ENCODE measurements around the gene UBE3D.
"Not testable (repeated sequence)": the region's sequence is repeated elsewhere in the genome, so short reads cannot be mapped to it uniquely, and the experiment has no call there.

Gene UBE3D

DNA sequence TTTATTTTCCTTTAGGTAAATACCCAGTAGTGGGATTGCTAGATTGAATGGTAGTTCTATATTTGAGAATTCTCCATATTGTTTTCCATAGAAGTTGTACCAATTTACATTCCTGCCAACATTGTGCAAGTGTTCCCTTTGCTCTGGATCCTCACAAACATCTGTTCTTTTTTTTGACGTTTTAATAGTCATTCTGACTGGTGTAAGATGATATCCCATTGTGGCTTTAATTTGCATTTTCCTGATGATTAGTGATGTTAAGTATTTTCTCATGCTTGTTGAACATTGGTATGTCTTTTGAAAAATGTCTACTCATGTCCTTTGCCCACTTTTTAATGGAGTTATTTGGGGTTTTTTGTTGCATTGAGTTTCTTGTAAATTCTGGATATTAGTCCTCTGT lies 85.6 kb downstream of the UBE3D start:
- DNase-seq (ENCODE audit: low read depth in 3 of 3, low spot score in 1 of 3) = no peak

DNA sequence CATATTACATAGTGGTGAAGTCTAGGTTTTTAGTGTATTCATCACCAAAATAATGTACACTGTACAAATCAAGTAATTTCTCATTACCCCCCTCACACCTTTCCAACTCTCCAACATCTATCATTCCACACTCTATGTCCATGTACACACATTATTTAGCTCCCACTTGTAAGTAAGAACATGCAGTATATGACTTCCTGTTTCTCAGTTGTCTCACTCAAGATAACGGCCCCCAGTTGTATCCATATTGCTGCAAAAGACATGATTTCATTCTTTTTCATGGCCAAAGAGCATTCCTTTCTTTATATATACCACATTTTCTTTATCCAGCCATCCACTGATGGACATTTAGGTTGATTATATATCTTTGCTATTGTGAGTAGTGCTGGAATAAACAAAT lies 86.0 kb downstream of the UBE3D start:
- no peak for DNase-seq (ENCODE audit: low read depth in 3 of 3, low spot score in 1 of 3)

DNA sequence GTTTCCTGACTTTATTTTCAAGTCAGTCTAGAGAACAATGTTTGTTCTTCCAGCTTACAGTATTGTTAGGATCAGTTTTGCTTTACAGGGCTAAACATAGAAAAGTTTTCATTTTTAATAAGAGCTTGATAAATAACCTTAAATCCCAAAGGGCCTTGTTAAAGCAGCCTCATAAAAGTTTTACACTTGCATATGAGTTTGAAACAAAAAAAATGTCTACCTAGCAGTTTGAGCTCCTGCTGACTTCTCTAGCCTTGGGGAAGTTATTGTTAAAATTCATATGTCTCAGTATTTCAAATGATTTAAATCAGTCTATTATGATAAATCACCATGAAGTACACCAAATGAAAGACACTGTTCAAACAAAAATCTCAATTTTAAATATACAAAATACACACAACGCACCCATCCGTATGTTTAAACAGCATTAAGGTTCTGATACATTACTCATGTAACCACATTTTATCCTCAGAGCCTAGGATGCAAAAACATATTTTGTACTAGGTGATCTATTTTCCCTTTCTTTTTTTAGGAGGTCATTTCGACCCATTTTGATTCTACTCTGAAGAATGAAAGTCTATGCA lies 87.2 kb downstream of the UBE3D start:
- no peak for DNase-seq (ENCODE audit: low read depth in 3 of 3, low spot score in 1 of 3)

DNA sequence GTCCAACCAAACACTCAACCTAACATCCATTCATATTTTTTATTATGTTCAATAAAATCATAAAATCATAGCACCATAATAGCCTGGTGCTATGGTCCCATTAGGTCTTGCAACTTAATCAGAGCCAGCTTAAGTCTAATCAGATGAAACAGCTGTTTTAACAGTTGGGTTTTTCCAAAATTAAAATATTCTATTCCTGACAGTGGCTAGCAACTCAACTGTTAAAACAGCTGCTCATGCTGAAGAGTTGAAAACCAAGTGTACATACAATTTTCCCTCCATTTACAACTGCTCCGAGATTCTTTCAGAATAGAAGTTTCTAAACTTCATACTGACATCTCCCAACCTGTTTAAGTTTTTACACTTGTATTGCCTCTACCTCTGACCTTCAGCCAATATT lies 89.5 kb downstream of the UBE3D start:
- DNase-seq (ENCODE audit: low read depth in 3 of 3, low spot score in 1 of 3) = no peak

DNA sequence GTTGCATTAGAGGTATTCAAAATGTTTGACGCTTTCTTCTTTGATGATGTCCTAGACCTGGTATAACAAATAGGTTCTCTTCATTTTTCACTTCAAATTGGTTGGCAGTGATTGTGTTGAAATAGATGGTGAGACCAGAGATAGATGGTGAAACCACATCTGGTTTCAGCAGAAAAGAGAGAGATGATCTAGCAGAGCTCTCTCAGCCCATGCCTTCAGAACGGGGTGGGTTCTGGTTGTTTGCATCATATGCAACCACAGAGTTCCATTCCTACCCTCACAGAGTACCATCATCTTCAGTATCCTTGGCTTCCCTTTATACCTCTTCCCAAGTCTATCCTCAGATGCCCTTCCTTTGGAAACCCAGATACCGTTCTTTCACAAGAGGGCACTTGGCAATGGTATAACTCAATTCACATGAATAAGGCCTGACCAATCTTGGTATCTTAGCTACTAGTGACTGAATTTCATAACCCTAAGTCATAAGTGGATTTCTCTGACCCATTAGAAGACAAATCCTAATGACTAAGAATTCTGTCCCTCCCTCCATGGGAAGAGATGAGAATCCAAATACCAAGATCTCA lies 93.7 kb downstream of the UBE3D start:
- no peak for DNase-seq (ENCODE audit: low read depth in 3 of 3, low spot score in 1 of 3)

DNA sequence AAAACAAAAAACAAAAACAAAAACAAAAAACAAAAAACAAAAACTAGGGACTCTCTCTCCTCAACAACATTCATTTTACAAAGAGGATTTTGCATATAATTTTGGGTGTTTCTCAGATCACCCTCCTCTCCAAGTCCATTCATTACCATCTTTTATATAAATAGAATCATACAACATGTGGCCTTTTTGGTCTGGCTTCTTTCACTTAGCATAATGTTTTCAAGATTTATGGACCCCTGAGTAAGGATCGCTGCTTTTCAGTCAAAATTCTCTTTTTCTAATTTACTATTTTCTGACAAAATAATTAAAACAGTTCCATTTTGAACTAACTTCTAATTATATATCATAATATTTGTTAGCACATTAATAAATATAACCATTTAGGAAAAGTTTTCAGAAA lies 94.8 kb downstream of the UBE3D start:
- DNase-seq (ENCODE audit: low read depth in 3 of 3, low spot score in 1 of 3) = no peak

DNA sequence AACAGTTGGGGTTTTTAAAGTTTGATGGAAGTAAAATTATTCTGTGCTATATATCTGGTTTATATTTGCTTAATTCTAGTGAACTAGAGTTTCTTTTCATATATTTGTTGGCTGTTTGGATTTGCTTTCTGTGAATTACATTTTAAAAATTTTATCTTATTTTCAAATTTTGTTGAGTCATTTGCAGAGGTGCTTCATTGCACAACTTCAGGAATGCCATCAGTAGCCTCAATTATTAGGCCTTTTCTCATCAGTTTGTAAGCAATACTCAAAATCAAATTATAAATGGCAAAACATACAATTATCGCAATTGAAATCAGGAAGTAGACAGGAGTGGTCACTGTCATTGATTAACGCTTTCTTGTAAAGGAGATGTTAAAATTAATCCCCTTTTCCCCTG lies 96.9 kb downstream of the UBE3D start:
- DNase-seq (ENCODE audit: low read depth in 3 of 3, low spot score in 1 of 3) = no peak

DNA sequence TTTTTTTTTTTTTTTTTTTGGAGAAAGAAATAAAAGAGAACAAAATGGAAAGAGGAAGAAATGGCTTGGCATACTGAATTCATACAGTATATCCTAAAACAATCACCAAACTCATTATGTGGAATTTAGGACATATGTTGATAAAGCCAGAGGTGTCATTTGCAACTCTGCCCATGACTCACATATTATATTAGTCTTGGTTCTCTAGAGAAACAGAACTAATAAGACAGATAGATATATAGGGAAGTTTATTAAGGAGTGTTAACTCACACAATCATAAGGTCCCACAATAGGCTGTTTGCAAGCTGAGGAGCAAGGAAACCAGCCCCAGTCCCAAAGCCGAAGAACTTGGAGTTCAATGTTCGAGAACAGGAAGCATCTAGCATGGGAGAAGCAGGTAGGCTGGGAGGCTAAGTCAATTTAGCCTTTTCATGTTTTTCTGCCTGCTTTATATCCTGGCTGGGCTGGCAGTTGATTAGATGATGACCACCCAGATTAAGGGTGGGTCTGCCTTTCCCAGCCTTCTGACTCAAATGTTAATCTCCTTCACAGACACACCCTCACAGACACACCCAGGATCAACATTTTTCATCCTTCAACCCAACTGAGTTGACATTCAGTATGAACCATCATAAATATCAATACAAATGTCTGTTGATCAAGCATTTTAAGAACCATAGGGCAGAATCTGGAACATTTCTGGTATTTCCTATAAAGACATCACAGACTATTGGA lies 102.3 kb downstream of the UBE3D start:
- no peak for DNase-seq (ENCODE audit: low read depth in 3 of 3, low spot score in 1 of 3)

DNA sequence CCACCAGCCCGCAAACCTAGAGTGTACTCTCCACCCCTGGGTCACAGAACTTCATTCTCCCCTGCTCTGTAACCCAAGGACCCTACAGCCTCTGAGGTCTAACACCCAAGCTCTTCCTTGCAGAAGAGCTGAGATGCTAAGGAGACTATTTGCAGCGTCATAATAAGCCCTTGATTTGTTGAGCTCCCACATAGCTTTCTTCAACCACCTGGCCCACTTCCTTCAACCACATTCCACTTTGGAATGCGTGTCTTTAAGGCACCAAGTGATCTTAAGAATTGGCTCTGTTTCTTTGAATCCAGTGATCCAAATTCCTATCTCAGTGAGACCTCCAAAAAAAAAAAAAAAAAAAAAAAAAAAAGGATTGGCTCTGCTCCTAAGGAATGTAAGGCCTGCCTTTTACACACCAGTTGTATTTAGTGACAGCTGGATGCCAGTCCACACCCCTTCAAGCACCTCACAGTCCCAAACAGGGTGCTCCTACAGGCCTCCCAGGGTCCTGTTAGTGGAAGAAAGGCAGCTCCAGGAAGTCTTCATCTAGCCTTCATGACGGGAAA lies 106.2 kb downstream of the UBE3D start:
- no peak for DNase-seq (ENCODE audit: low read depth in 3 of 3, low spot score in 1 of 3)

DNA sequence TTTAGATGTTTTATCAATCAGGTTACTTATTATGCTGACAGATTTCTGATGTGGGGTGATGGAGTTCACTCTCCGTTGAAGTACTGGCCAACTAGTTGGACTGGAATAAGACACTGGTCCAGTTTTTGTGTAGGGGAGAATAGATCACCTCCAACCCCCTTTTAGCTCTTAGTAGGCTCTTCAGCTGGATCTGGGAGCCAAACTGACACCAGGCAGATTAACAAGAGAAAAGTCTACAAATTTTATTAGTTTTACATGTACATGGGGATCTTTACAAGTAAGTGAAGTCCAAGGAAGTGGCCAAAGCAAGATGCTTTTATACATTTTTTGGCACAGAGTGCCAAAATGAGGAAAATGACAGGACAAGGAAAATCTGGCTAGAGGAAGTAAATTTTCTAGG lies 107.1 kb downstream of the UBE3D start:
- DNase-seq (ENCODE audit: low read depth in 3 of 3, low spot score in 1 of 3) = no peak

DNA sequence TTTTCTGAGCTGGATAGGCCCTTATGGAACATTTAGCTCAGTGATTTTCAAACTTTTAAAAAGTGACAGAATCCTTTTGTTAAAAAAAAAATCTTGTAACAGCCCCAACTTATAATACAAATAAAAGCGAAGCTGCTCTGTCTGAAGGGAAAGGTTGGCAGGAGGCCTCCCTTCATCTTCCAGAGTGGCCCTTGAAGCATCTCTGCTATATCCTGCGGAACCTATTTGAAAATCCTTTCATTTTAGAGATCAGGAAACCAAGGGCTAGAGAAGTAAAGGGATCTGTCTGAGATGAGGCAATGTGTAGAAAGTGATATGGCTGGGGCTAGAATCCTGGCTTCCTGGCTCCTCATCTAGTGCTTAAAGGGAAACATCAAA lies 107.8 kb downstream of the UBE3D start:
- DNase-seq (ENCODE audit: low read depth in 3 of 3, low spot score in 1 of 3) = no peak

DNA sequence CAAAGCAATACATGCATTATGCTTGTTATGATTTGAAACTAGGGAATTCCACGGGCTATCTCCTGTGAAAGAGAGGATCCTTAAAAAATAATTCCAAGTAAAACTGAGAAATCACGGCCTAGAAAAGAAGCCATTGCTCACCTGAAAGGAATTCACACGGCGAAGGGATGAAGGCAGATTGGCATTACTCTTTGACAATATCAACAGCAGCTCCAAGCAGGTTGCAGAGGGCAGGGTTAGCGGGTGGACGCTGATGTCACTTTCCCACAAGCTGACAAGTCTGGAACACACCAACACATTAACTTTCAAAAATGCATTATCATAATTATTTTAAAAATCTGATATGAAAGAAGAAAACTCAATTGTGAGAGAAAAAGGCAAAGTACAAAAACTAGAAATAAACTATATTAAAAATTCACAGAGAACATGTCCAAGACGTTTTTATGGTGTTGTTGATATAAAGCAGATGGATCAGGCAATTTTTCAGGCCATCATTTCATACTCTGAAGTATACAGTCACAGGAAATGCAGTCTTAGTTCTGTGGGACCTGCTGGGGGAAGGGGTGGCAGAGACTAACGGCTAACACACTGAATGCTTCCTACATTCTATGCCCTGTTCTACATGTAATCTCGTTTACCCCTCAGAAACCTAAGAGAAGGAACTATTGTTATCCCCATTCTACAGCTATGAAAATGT lies 108.3 kb downstream of the UBE3D start:
- DNase-seq (ENCODE audit: low read depth in 3 of 3, low spot score in 1 of 3) = no peak

DNA sequence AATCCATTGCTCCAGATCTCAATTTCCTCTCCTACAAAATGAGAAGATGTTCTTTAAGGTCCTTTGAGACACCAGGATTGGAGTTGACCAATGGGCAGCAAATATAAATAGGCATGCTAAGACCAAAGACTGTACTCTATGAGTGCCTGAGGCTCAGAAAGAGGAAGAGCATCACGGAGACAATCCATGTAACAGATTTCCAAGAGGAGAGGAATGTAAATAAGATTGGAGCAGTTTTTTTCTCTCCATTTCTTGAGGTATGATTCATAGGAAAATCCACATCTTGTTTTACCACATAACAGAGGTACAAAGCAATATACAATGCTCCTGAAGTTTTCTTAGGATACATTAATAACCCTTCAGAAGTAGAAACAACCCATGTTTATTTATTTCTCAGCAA lies 109.8 kb downstream of the UBE3D start:
- no peak for DNase-seq (ENCODE audit: low read depth in 3 of 3, low spot score in 1 of 3)

DNA sequence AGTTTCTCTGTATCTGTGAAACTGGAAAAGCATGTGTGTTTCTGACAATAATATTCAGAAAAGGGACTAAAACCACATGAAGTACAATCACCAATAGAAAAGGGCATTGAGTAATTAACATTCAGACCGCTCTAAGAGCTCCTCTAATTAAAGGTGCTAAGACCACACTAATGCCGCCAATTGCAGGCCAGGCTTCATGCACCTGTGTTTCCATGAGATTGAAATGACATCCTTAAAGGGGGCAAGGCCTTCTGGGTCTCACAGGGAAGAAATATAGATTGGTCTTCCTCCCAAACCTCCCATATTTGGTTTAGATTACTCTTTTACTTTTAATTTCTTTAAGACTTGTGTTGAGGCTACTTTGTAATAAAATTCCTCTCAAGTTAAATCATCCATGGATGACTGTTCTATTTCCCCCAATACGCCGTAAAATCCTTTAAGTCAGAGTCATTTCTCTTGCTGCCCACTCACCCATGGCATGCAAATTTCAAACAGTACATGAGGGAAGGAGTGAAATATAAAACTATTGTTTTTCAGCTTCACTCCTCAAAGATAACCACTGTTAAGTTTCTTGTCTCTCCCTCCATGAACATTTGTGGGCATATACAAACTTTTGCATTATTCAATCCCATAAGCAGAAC lies 110.6 kb downstream of the UBE3D start:
- no peak for DNase-seq (ENCODE audit: low read depth in 3 of 3, low spot score in 1 of 3)

DNA sequence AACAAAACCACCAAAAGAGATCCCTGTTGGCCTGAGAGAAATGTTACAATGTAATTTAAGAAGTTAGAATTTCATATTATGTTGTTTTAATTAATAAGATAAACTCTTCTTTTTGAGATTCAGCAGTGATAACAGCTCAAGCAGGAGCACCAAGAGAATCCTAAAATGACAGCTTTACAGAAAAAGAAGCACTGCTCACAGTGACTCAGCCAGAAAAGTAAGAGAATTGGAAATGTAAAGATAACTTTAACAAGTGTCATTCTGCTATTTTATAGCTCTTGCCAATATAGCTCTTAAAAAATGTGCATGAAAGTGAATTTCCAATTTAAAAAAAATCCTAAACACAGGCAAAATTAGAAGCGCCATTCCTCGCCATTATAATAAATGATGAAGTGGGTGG lies 111.3 kb downstream of the UBE3D start:
- DNase-seq (ENCODE audit: low read depth in 3 of 3, low spot score in 1 of 3) = no peak

DNA sequence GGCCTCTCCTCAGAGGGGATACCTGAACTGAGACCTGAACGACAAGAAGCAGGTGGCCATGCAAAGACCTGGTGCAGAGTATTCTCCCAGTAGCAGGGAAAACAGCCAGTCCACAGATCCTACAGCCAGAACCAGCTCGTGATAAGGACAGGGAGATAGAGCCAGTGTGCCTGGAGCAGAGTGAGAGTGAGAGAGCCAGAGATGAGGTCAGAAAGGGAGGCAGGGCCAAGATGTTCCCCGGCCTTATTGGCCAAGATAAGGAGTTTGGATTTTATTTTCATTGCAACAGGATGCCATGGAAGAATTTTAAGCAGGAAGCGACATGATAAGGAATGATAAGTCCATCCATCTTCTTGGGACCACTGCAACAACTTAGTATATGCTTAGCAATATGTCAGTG lies 111.8 kb downstream of the UBE3D start:
- DNase-seq (ENCODE audit: low read depth in 3 of 3, low spot score in 1 of 3) = no peak

DNA sequence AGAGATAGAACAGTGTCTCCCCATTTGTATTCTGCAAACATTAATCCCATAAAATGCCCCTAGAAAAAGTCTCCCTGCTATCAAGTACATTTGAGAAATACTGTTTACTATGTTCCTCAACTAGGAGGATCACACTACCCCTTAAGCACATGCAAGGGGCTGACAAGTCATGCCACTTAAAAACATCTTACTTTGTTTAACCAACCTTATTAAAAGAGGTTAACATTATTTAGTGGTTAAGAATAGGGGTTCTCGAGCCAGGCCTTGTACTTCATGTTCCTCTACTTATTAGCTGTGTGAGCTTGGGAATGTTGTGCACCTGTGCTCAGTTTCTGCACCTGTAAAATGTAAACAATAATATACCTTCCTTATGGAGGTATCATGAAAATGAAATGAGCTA lies 113.7 kb downstream of the UBE3D start:
- no peak for DNase-seq (ENCODE audit: low read depth in 3 of 3, low spot score in 1 of 3)

DNA sequence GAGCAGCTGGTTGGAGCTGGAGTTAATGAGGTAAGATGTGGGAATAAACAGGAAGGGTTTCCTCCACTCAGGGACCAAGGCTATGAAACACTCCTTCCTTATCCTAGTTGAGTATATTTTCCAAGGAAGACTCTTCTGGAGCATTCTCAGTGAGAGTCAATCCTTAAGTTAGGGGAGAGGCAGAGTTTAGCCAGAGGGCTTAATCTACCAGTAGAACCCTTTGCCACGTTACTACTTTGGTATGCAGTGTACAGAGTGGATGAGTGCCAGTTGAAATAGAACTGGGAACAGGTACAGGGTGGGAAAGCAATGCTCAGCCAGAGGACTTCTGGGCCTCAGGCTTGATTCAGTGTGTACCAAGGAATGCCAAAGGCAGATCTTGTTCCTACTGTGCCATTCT lies 114.3 kb downstream of the UBE3D start:
- no peak for DNase-seq (ENCODE audit: low read depth in 3 of 3, low spot score in 1 of 3)

DNA sequence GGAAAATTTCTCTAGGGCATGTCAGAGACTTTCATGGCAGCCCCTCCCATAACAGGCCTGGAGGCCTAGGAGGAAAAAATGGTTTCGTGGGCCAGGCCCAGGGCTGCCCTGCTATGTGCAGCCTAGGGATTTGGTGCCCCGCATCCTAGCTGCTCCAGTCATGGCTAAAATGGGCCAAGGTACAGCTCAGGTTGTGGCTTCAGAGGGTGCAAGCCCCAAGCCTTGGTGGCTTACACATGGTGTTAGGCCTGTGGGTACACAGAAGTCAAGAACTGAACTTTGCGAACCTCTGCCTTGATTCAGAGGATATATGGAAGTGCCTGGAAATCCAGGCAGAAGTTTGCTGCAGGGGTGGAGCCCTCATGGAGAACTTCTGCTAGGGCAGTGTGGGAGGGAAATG lies 134.7 kb downstream of the UBE3D start:
- DNase-seq (ENCODE audit: low read depth in 3 of 3, low spot score in 1 of 3) = not testable (repeated sequence)

DNA sequence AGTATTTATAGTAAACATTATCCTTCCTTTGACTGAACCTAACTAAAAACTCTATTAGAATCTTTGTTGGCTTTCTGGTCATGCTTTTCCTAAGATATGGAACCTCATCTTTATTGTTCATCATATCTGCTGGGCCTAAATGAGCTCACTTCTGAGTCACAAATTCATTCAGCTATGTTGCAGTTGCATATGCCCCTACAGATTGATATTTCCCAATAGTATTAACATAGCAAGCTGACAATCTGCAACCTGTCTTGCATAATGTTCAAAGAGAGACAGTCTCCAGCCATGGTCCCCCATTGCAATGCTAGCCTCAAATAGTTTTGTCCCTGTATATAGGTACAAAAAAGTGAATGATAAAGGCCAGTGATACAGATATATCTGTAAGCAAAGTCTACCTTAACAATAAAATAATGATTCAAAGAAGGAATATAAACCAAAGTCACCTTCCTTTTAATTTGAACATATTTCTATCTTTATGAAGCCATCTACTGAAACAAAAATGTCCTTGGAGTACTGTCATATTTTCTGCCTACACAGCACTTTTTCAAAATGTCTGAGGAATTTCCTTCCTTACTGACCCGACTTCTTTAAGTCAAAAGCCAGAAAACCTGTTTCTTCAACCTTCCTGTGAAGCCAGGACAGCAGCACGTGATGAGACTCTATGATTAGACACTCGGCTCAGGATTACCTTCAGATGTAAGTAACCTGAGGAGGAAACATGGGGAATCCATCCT lies 140.7 kb downstream of the UBE3D start:
- DNase-seq (ENCODE audit: low read depth in 3 of 3, low spot score in 1 of 3) = no peak

DNA sequence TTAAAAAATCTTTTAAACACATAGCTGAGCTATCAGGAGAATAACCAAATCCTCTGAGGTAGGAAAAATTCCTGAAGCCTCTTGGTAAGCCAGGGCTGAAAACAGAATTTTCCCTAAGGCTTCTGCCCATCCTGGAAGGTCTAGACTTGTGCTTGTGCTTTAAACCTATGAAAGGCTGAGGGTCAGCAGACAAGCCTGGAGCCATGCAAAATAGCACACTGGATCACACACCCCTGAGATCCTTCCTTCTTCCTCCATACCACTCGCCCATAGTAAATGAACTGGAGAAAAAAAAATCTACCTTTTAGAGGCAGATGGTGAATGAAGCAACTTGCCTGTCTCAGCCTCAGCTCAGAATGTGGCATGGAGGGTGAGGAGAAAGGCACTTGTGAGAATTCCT lies 144.4 kb downstream of the UBE3D start:
- DNase-seq (ENCODE audit: low read depth in 3 of 3, low spot score in 1 of 3) = no peak

Data from stimulated activated CD4-positive, alpha-beta T cell treated with anti-CD3 and anti-CD28 coated beads, TNF-alpha, amount 100 ng/mL, for 1 hour (primary cell).